ENCODE measurements around the gene S100A3.

Gene S100A3

GRCh38 chr1:153547560-153548551 lies 1.2 kb downstream of the S100A3 start:
- Histone ChIP-seq H3K4me3 (ENCODE audit: low read length) (no peak overlapping the region), H3K9ac (ENCODE audit: low read depth, low read length) (no peak overlapping the region), H3K36me3 (ENCODE audit: insufficient read depth, low read length) (no peaks in the 10 kb centered on the region; the same call in 1 of the 2 replicates), H3K9me3 (ENCODE audit: insufficient read depth, low read depth, low read length) (no peaks in the 10 kb centered on the region), H3K27me3 (ENCODE audit: insufficient read depth, low read length) (no peaks in the 10 kb centered on the region), H3K27ac (ENCODE audit: low read depth, low read length) (no peak overlapping the region), H3K4me1 (ENCODE audit: insufficient read depth, low read length) (peaks cover 29% of the 10 kb centered on the region)
- whole genome bisulfite sequencing: 86% methylated on average over 18 of the region's 19 CpGs

- WGBS: 76% methylated on average over 14 of the region's 14 CpGs
- peaks cover 29% of the 10 kb centered on the region for H3K4me1 ChIP-seq (ENCODE audit: insufficient read depth, low read length)
- H3K27me3 ChIP-seq (ENCODE audit: insufficient read depth, low read length): no peaks in the 10 kb centered on the region
- H3K9ac ChIP-seq (ENCODE audit: low read depth, low read length): no peak overlapping the region
- H3K4me3 ChIP-seq (ENCODE audit: low read length): no peak overlapping the region
- no peaks in the 10 kb centered on the region for H3K9me3 ChIP-seq (ENCODE audit: insufficient read depth, low read depth, low read length)
- no peak overlapping the region for H3K27ac ChIP-seq (ENCODE audit: low read depth, low read length)
- H3K36me3 ChIP-seq (ENCODE audit: insufficient read depth, low read length): no peaks in the 10 kb centered on the region; the same call in 1 of the 2 replicates
Observed at GRCh38 chr1:153546796-153547559, 2.1 kb downstream of the S100A3 start.

- Histone ChIP-seq H3K4me3 (ENCODE audit: low read length) (no peak overlapping the region), H3K36me3 (ENCODE audit: insufficient read depth, low read length) (no peaks in the 10 kb centered on the region; the same call in 1 of the 2 replicates), H3K27ac (ENCODE audit: low read depth, low read length) (no peak overlapping the region), H3K27me3 (ENCODE audit: insufficient read depth, low read length) (no peaks in the 10 kb centered on the region), H3K9me3 (ENCODE audit: insufficient read depth, low read depth, low read length) (no peaks in the 10 kb centered on the region), H3K4me1 (ENCODE audit: insufficient read depth, low read length) (peaks cover 29% of the 10 kb centered on the region), H3K9ac (ENCODE audit: low read depth, low read length) (no peak overlapping the region)
- WGBS: 92% methylated on average over 8 of the region's 8 CpGs
Observed at GRCh38 chr1:153546371-153546770, 2.7 kb downstream of the S100A3 start.

GRCh38 chr1:153545067-153546055 lies 3.7 kb downstream of the S100A3 start, which contains the start of gene S100A4:
Gene S100A4 (minus strand): TSS chr1:153545806. CDS start chr1:153544794, 1,012 bp downstream.
- H3K9me3 ChIP-seq (ENCODE audit: insufficient read depth, low read depth, low read length): no peaks in the 10 kb centered on the region
- H3K27ac ChIP-seq (ENCODE audit: low read depth, low read length): peak within 1 kb of the TSS; percentile 31; the same call in 1 of the 2 replicates
- H3K4me3 ChIP-seq (ENCODE audit: low read length): peak within 1 kb of the TSS; percentile 24; the same call in 1 of the 2 replicates
- H3K36me3 ChIP-seq (ENCODE audit: insufficient read depth, low read length): no peaks in the 10 kb centered on the region; the same call in 1 of the 2 replicates
- H3K9ac ChIP-seq (ENCODE audit: low read depth, low read length): peak within 1 kb of the TSS; percentile 34; the same call in 1 of the 2 replicates
- H3K4me1 ChIP-seq (ENCODE audit: insufficient read depth, low read length): peaks cover 27% of the 10 kb centered on the region
- no peaks in the 10 kb centered on the region for H3K27me3 ChIP-seq (ENCODE audit: insufficient read depth, low read length)
- WGBS: 67% methylated on average over 18 of the region's 19 CpGs

- Histone ChIP-seq H3K36me3 (ENCODE audit: insufficient read depth, low read length) (no peaks in the 10 kb centered on the region; the same call in 1 of the 2 replicates), H3K27ac (ENCODE audit: low read depth, low read length) (peak overlapping the region; percentile 31; the same call in 1 of the 2 replicates), H3K9me3 (ENCODE audit: insufficient read depth, low read depth, low read length) (no peaks in the 10 kb centered on the region), H3K4me1 (ENCODE audit: insufficient read depth, low read length) (peaks cover 22% of the 10 kb centered on the region), H3K4me3 (ENCODE audit: low read length) (peak overlapping the region; percentile 20; the same call in 1 of the 2 replicates), H3K27me3 (ENCODE audit: insufficient read depth, low read length) (no peaks in the 10 kb centered on the region), H3K9ac (ENCODE audit: low read depth, low read length) (no peak overlapping the region; the same call in 1 of the 2 replicates)
- 74% methylated on average over 10 of the region's 10 CpGs for WGBS
Observed at GRCh38 chr1:153544453-153545066, 4.5 kb downstream of the S100A3 start.

- H3K36me3 ChIP-seq (ENCODE audit: insufficient read depth, low read length): no peaks in the 10 kb centered on the region; the same call in 1 of the 2 replicates
- no peaks in the 10 kb centered on the region for H3K27me3 ChIP-seq (ENCODE audit: insufficient read depth, low read length)
- 95% methylated on average over 4 of the region's 4 CpGs for WGBS
- H3K4me3 ChIP-seq (ENCODE audit: low read length): no peak overlapping the region
- H3K9me3 ChIP-seq (ENCODE audit: insufficient read depth, low read depth, low read length): no peaks in the 10 kb centered on the region
- no peak overlapping the region for H3K27ac ChIP-seq (ENCODE audit: low read depth, low read length)
- no peak overlapping the region for H3K9ac ChIP-seq (ENCODE audit: low read depth, low read length)
- H3K4me1 ChIP-seq (ENCODE audit: insufficient read depth, low read length): peaks cover 15% of the 10 kb centered on the region
Observed at GRCh38 chr1:153543736-153544135, 5.3 kb downstream of the S100A3 start.

- no peak overlapping the region for H3K4me3 ChIP-seq (ENCODE audit: low read length)
- peaks cover 19% of the 10 kb centered on the region for H3K4me1 ChIP-seq (ENCODE audit: insufficient read depth, low read length)
- WGBS: 88% methylated on average over 13 of the region's 13 CpGs
- no peak overlapping the region for H3K9ac ChIP-seq (ENCODE audit: low read depth, low read length)
- H3K27me3 ChIP-seq (ENCODE audit: insufficient read depth, low read length): no peaks in the 10 kb centered on the region
- no peaks in the 10 kb centered on the region; the same call in 1 of the 2 replicates for H3K36me3 ChIP-seq (ENCODE audit: insufficient read depth, low read length)
- H3K9me3 ChIP-seq (ENCODE audit: insufficient read depth, low read depth, low read length): no peaks in the 10 kb centered on the region
- H3K27ac ChIP-seq (ENCODE audit: low read depth, low read length): no peak overlapping the region
Observed at GRCh38 chr1:153542956-153543711, 5.9 kb downstream of the S100A3 start.

GRCh38 chr1:153541641-153542590 lies 7.1 kb downstream of the S100A3 start:
- 90% methylated on average over 12 of the region's 13 CpGs for WGBS

More at GRCh38 chr1:153541641-153542590, 7.1 kb downstream of the S100A3 start:
- Histone ChIP-seq H3K4me3 (ENCODE audit: low read length) (no peak overlapping the region), H3K4me1 (ENCODE audit: insufficient read depth, low read length) (peaks cover 22% of the 10 kb centered on the region), H3K27me3 (ENCODE audit: insufficient read depth, low read length) (no peaks in the 10 kb centered on the region), H3K9ac (ENCODE audit: low read depth, low read length) (no peak overlapping the region), H3K27ac (ENCODE audit: low read depth, low read length) (no peak overlapping the region), H3K9me3 (ENCODE audit: insufficient read depth, low read depth, low read length) (no peaks in the 10 kb centered on the region), H3K36me3 (ENCODE audit: insufficient read depth, low read length) (no peaks in the 10 kb centered on the region; the same call in 1 of the 2 replicates)

All from HUES64 (cell line).